ENCODE measurements around the gene CTTN. TPM values are rescaled to one million over a fixed set of nuclear protein-coding genes. Genes with fewer than 3 reads are reported as not detected.

CTTN gene
- total and polyA plus RNA-seq, 10 of the 15 experiments (the other 5 are each of a cell fraction or from before 2014, with no cell fraction given): 1.1 to 37.8 (median 11.8) TPM

GRCh38 chr11:70399681-70400112 lies 1.4 kb downstream of the CTTN start (continued):
- no peak for TF ChIP-seq STAT1 (conservative IDR thresholded peaks at IDR 0.05)
- no peak for TF ChIP-seq ZBTB40 (IDR thresholded peaks at IDR 0.05; ENCODE audit: borderline replicate concordance)
- TF ChIP-seq ATF3 (IDR thresholded peaks at IDR 0.05; ENCODE audit: borderline replicate concordance, extremely low read depth, low read depth, low read length): no peak
- no peak for TF ChIP-seq FOXM1 (IDR thresholded peaks at IDR 0.05; ENCODE audit: low read depth, low read length)

- ATAC-seq: no peak
- 75% methylated on average over 8 of the region's 8 CpGs for WGBS (ENCODE audit: insufficient coverage, insufficient replicate concordance, low lambda C conversion rate, missing lambda C conversion rate)
- H2AFZ ChIP-seq (ENCODE audit: control insufficient read depth, low read depth, low read length): no peak overlapping the region
- ChIA-PET RAD21 (ENCODE audit: unreplicated experiment) (no interaction called here), POLR2A (no interaction called here), CTCF (no interaction called here), SMC1A (ENCODE audit: uncharacterized antibody, unreplicated experiment) (no interaction called here)
- H3K27me3 ChIP-seq (replicated peaks in 1 of 2; ENCODE audit: control insufficient read depth in 2 of 2, insufficient read depth in 2 of 2, low read length in 1 of 2): no peaks in the 10 kb centered on the region; a peak in 2 of 4 replicates
- H3K79me2 ChIP-seq (ENCODE audit: control insufficient read depth, insufficient read depth, low read length): no peaks in the 10 kb centered on the region
- no TSS peak for BruUV-seq (replicated peaks)
- FAIRE-seq: no peak
- H3K36me3 ChIP-seq (ENCODE audit: control insufficient read depth in 2 of 2, insufficient read depth in 2 of 2, low read length in 1 of 2): no peaks in the 10 kb centered on the region
- H3K9ac ChIP-seq (ENCODE audit: control insufficient read depth, insufficient read depth, low read length): no peak overlapping the region
- H3K4me1 ChIP-seq (ENCODE audit: control insufficient read depth, insufficient read depth, low read length): peaks cover 11% of the 10 kb centered on the region
- H3K4me2 ChIP-seq (ENCODE audit: control insufficient read depth, insufficient read depth): no peak overlapping the region
- no peak for TF ChIP-seq IKZF1 (conservative IDR thresholded peaks at IDR 0.05)
- no peak for TF ChIP-seq SIN3A (IDR thresholded peaks at IDR 0.05; ENCODE audit: low read depth, low read length)
- no peak for TF ChIP-seq NKRF (conservative IDR thresholded peaks at IDR 0.05)
- TF ChIP-seq EZH2 (IDR thresholded peaks at IDR 0.05; ENCODE audit: borderline replicate concordance, control insufficient read depth, low read depth, low read length): no peak
- TF ChIP-seq CBFB (IDR thresholded peaks at IDR 0.05; ENCODE audit: low read depth): no peak
- TF ChIP-seq ZBTB4 (CRISPR knock-in tag; IDR thresholded peaks at IDR 0.05): no peak
- TF ChIP-seq GABPA (IDR thresholded peaks at IDR 0.05; ENCODE audit: low read depth): no peak
- intact Hi-C loops (cut with micrococcal nuclease; ENCODE audit: unreplicated experiment): no loop called here
- no peak overlapping the region for H3K4me3 ChIP-seq
- no peaks in the 10 kb centered on the region; the same call in 2 of the 3 replicates for H3K9me3 ChIP-seq (replicated peaks; ENCODE audit: control insufficient read depth, insufficient read depth, low read length)
- H4K20me1 ChIP-seq (ENCODE audit: control insufficient read depth, insufficient read depth): no peaks in the 10 kb centered on the region
- no peak overlapping the region for H3K27ac ChIP-seq (ENCODE audit: control insufficient read depth, insufficient read depth)
- in situ Hi-C loops (cut with MboI): no loop called here
- no peak for DNase-seq (ENCODE audit: low read depth, low spot score)
These were observed 2.3 kb downstream of the CTTN start for GRCh38 chr11:70400643-70401042.
